Activated gamma-delta T cell treated with Interleukin-2 at 50 U/mL for 16 hours (primary cell): ENCODE measurements around the gene GNAO1.

ENCODE experiments used
- DNase-seq: peaks from one replicate; pipeline ENCODE4 v3.0.0-alpha.2; 2020

GNAO1 gene

GRCh38 chr16:56266641-56267607 is 75.6 kb downstream of the GNAO1 start:
- no peak for DNase-seq

GRCh38 chr16:56267888-56268287 is 76.6 kb downstream of the GNAO1 start:
- DNase-seq, result no peak

GRCh38 chr16:56268799-56269198 is 77.5 kb downstream of the GNAO1 start:
- no peak for DNase-seq

- DNase-seq, result no peak
These were observed 78.0 kb downstream of the GNAO1 start for GRCh38 chr16:56269281-56269680.

GRCh38 chr16:56269811-56270684 is 78.8 kb downstream of the GNAO1 start:
- no peak for DNase-seq

GRCh38 chr16:56270828-56271227 is 79.5 kb downstream of the GNAO1 start:
- no peak for DNase-seq

GRCh38 chr16:56272583-56272894 is 81.2 kb downstream of the GNAO1 start:
- DNase-seq, result no peak

- no peak for DNase-seq
These were observed 82.3 kb downstream of the GNAO1 start for GRCh38 chr16:56273615-56274014.

GRCh38 chr16:56274369-56274768 is 83.1 kb downstream of the GNAO1 start:
- DNase-seq, result no peak

- DNase-seq, result no peak
These were observed 83.8 kb downstream of the GNAO1 start for GRCh38 chr16:56275076-56275475.

GRCh38 chr16:56275801-56276200 is 84.5 kb downstream of the GNAO1 start:
- DNase-seq, result no peak

- no peak for DNase-seq
These were observed 85.8 kb downstream of the GNAO1 start for GRCh38 chr16:56277075-56277474.

GRCh38 chr16:56278196-56278855 is 87.0 kb downstream of the GNAO1 start:
- DNase-seq, result no peak

GRCh38 chr16:56279132-56279531 is 87.8 kb downstream of the GNAO1 start:
- DNase-seq, result peak; percentile 60

GRCh38 chr16:56279914-56280313 is 88.6 kb downstream of the GNAO1 start:
- no peak for DNase-seq

- no peak for DNase-seq
These were observed 90.0 kb downstream of the GNAO1 start for GRCh38 chr16:56281249-56281805.

GRCh38 chr16:56282451-56282850 is 91.2 kb downstream of the GNAO1 start:
- no peak for DNase-seq

- no peak for DNase-seq
These were observed 93.2 kb downstream of the GNAO1 start for GRCh38 chr16:56284521-56284920.

- no peak for DNase-seq
These were observed 95.5 kb downstream of the GNAO1 start for GRCh38 chr16:56286809-56287208.

- DNase-seq, result no peak
These were observed 96.7 kb downstream of the GNAO1 start for GRCh38 chr16:56288019-56288418.

- no peak for DNase-seq
These were observed 98.1 kb downstream of the GNAO1 start for GRCh38 chr16:56289416-56289815.

GRCh38 chr16:56289862-56290261 is 98.6 kb downstream of the GNAO1 start:
- DNase-seq, result no peak

- DNase-seq, result no peak
These were observed 102.7 kb downstream of the GNAO1 start for GRCh38 chr16:56294014-56294413.
